AG08395 (cell line): Measurements from ENCODE around the gene BMPR2.
"Not testable (repeated sequence)": the region's sequence is repeated elsewhere in the genome, so short reads cannot be mapped to it uniquely, and the experiment has no call there.

ENCODE experiments used
- DNase-seq: peaks from one replicate; pipeline ENCODE4 v3.0.0; 2012; ENCODE audit warnings: mixed read lengths, low spot score

BMPR2 gene

DNA sequence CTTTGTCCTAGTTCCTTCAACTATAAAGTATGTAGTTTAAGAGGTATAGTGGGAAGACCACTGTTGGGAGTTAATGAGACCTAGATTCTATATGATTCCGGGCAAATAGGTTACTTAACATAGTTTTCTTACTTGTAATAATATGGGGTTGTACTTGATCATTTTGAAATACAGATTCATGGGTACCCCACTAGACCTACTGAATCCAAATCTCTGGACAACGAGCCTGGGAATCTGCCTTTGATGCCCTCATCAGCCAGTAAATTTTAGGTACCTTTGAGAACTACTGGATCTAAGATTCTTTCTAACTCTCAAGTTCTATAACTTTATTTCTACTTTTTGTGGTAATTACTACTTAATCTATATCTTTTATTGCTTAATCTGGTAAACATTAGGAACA is 6.6 kb downstream of the BMPR2 start:
- DNase-seq: no peak

GRCh38 chr2:202386495-202386894 is 10.4 kb downstream of the BMPR2 start:
- DNase-seq: not testable (repeated sequence)

DNA sequence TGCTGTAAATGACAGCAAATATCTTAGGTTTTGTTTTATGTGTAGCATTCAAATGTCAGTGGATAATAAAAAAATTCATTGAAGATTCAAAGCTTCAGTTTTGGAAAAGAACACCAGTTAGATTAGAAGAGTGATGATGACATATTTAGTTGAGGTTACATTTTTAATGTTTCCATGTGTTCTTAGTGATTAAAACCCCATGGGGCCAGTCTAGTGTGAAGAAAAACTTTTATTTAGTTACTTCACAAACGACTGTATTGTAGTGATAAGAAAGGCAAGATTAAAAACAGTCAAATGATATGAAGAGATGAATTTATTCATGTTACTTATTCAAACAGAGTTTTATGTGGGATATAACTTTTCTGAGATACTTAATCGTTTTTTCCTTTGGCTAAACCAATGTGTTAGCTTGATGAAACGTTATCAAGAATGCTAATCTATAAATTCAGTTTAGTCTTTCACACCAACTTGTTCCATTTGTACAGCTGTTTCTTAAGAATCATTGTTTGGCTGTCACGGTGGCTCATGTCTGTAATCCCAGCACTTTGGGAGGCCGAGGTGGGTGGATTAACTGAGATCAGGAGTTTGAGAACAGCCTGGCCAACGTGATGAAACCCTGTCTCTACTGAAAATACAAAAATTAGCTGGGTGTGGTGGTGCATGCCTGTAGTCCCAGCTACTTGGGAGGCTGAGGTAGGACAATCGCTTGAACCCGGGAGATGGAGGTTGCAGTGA is 11.6 kb downstream of the BMPR2 start:
- no peak for DNase-seq

- no peak for DNase-seq
Observed at GRCh38 chr2:202400941-202401340, 24.8 kb downstream of the BMPR2 start.

DNA sequence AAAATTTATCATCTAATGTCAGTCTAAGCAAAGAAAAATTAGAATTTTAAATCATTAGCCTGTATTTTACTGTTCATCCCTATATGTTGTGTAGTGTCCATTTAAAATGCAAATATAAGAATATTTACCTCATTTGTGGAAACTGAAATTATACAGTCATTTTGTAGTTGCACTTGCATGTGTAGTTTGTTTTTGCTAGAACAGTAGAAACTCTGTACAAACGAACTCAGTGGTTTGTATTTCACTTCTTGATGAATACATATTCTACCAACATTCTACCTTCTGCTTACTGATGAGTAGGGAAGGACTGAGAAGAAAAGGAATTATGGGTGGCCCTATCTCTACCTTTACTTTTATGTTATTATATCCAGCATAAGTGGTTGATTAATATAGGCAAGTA is 29.7 kb downstream of the BMPR2 start:
- no peak for DNase-seq

GRCh38 chr2:202406445-202406978 is 30.4 kb downstream of the BMPR2 start:
- DNase-seq: no peak

DNA sequence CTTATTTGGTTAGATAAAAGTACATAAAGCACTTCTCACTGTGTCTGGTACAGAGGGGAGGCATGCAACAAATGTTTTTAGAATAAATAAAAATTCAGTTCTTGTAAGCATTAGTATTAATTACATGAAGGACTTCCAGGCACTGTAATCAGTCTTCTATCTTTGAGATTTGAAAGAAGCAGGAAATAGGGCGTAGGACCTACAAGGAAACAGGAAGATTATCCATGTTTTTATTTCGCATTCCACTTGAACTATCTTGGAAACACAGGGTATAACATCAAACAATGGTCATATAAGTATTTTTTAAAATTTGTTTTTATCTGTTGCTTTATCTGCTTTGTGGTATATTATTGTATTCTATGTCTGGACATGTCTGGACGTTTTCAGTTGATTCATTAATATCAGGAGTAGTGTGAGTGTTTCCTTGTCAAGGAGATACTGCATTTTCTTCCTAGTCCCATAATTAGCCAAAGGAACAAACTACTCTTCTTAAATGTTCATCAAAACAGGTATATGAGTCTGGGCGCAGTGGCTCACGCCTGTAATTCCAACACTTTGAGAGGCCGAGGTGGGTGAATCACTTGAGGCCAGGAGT is 32.5 kb downstream of the BMPR2 start:
- no peak for DNase-seq

- DNase-seq: no peak
Observed at GRCh38 chr2:202410092-202410491, 34.0 kb downstream of the BMPR2 start.

DNA sequence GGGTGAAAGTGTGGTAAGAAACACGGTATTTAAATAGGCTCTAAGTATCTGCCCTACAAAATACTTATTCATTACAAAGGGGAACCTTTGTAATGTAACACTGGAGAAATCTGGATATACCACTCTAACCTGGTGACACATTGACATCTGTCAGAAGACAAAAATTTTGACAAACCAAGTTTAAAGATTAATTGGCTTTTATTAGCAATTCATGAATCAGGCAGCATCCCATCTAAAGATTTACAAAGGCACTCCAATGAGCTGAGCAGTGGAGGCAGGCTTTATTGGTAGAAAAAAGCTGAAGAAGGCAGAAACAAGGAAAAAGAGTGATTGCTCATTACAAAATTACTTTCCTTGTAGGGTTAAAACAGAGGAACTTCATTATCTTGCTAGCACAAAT is 35.0 kb downstream of the BMPR2 start:
- no peak for DNase-seq

DNA sequence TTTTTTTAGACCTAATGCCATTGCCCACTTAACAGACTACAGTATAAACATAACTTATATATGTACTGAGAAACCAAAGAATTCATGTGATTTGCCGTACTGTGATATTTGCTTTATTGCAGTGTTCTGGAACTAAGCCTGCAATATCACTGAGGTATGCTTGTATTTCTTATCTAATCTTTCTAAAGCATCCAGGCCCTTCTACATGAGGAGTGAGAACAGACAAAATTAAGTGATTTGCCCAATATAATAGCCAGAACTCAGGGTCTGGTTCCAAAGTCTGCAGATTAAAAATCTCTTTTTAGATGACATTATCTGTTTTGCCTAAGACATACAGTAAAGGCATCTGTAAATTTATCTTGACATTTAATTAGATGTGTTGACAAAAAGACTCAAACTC is 41.9 kb downstream of the BMPR2 start:
- no peak for DNase-seq

DNA sequence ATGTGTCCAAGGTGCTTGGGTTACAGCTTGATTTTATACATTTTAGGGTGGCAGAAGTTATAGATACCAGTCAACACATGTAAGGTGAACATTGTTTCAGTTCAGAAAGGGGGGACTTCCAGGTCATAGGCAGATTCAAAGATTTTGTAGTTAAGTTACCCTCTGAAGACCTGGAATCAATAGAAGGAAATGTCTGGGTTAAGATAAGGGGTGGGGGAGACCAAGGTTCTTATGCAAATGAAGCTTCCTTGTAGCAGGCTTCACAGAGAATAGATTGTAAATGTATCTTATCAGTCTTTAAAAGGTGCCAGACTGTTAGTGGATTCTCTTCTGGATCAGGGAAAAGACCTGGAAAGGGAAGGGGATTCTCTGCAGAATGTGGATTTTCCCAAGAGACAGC is 42.4 kb downstream of the BMPR2 start:
- DNase-seq: no peak

DNA sequence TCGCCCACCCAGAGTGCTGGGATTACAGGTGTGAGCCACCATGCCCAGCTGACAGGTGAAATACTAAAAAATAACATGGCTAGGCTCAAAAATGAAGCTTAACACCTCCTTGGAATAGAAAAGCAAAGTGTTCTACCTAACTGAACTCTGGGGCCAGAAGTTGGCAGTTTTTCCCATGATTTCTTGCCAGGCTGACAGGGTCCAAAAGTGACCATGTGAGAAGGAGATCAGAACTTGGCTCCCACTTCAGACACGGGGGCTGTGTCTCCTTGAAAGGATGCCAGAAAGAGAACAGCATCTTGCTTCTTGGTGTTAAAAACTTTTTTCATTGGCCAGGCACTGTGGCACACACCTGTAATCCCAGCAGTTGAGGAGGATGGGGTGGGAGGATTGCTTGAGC is 47.0 kb downstream of the BMPR2 start:
- no peak for DNase-seq

DNA sequence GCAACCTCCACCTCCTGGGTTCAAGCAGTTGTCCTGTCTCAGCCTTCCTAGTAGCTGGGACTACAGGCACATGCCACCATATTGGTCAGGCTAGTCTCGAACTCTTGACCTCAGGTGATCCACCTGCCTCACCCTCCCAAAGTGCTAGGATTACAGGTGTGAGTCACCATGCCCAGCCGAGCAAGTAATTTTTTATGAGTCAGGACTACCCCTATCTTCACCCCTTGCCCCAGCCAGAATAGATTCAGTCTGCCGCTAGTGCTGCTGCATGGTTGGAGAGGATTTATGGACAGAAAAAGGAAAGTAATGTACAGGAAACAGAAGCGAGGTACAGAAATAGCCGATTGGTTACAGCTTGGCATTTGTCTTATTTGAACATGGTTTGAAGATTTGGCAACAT is 48.9 kb downstream of the BMPR2 start:
- DNase-seq: no peak

DNA sequence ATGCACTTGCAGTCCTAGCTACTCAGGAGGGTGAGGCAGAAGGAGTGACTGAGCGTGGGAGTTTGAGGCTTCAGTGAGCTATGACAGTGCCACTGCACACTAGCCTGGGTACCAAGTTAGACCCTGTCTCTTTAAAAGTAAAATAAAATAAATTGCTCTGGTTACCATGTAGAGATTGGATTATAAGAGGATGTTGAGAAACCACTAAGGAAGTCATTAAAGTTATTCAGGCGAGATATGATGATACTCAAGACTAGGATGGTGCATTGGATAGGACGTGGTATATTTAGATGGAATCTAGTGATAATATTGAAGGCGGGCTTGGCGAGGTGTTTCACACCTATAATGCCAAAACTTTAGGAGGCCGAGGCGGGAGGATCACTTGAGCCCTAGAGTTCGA is 50.6 kb downstream of the BMPR2 start:
- DNase-seq: no peak

- peak; percentile 22 for DNase-seq
Observed at GRCh38 chr2:202429164-202429980, 53.2 kb downstream of the BMPR2 start.

DNA sequence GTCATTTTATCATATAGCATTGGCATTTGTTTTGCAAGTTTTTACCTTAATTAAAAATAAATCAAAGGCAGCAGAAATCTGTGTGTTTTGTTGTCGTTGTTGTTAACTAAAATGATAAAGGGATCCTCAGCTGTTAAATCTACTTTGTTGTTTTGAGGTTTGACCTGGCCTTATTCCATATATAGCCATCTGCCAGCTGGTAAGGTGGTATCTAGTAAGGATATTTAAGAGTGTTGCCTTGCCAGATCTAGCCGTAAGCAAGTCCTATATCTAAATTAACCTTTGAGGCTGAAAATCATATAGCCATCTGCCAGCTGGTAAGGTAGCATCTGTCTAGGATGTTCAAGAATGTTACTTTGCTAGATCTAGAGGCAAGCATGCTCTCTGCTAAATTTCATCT is 56.6 kb downstream of the BMPR2 start:
- no peak for DNase-seq

DNA sequence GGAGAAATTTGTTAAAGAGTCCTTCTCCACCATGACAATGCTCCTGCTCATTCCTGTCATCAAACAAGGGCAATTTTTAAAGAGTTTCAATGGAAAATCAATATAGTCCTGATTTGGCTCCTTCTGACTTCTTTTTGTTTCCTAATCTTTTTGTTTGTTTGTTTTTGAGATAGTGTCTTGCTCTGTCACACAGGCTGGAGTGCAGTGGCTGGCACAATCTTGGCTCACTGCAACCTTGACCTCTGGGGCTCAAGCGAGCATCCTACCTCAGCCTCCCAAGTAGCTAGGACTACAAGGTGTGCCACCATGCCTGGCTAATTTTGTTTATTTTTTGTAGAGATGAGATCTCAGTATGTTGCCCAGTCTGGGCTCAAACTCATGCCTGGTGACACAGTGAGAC is 58.3 kb downstream of the BMPR2 start:
- DNase-seq: no peak

GRCh38 chr2:202436626-202437025 is 60.5 kb downstream of the BMPR2 start:
- no peak for DNase-seq

DNA sequence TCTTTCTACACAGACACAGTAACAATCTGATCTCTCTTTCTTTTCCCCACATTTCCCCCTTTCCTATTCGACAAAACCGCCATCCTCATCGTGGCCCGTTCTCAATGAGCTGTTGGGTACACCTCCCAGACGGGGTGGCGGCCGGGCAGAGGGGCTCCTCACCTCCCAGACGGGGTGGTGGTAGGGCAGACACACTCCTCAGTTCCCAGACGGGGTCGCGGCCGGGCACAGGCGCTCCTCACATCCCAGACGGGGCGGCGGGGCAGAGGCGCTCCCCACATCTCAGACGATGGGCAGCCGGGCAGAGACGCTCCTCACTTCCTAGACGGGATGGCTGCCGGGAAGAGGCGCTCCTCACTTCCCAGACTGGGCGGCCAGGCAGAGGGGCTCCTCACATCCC is 64.0 kb downstream of the BMPR2 start:
- not testable (repeated sequence) for DNase-seq

- no peak for DNase-seq
Observed at GRCh38 chr2:202442882-202443281, 66.8 kb downstream of the BMPR2 start.

- no peak for DNase-seq
Observed at GRCh38 chr2:202444000-202444399, 67.9 kb downstream of the BMPR2 start.

- no peak for DNase-seq
Observed at GRCh38 chr2:202449344-202449743, 73.2 kb downstream of the BMPR2 start.

DNA sequence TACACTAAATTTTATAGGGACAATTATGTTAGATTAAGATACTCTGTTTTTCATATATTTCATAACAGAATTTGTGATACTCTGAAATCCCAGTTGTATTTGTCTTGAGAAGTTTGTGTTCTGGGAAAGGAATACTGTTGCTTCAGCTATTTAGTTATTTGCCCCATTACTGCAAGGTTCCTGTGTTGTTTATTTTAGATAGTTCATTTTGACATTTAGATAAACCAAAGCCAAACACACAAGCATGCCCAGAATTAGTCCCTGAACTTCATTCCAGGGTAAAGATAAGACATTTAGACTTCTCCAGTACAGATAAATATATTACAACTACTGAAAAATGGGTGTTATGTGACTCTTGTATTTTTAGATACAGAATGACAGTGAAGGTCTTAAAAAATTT is 74.7 kb downstream of the BMPR2 start:
- DNase-seq: no peak
